HCT116 (cell line): ENCODE measurements around the gene TMC1. TPM values are rescaled to one million over a fixed set of nuclear protein-coding genes. Genes with fewer than 3 reads are reported as not detected.

ENCODE experiments used
- ATAC-seq: fragments of 200-7000 bp; cut with Tn5 transposase; 2 replicates; pipeline ENCODE4 v1.9.1; 2020; ENCODE audit warnings: mild to moderate bottlenecking, moderate library complexity
- BruUV-seq: library from RNA; stranded (reverse); fragments of 400-500 nt; replicated peaks from 2 replicates; lab custom pipeline; 2021; lab: Mats Ljungman, UMichigan
- CTCF ChIA-PET: fragments of 300-600 bp; sonication (Branson Sonifier 250); formaldehyde crosslinking; loops from one replicate; lab custom pipeline; 2021; ENCODE audit warnings: antibody characterized with exemption; lab: Charles Lee
- POLR2A ChIA-PET: fragments of 300-600, 350-600 bp; sonication (Branson Sonifier 250); formaldehyde crosslinking; loops from one replicate; lab custom pipeline; 2021; ENCODE audit warnings: antibody characterized with exemption; lab: Charles Lee
- RAD21 ChIA-PET, 2 experiments: fragments of 300-600 bp; sonication (Branson Sonifier 250); formaldehyde crosslinking; loops; one replicate each; lab custom pipeline; 2023; ENCODE audit warnings: low total read pairs in 2 of 2; ENCODE audit not compliant: uncharacterized antibody in 2 of 2, unreplicated experiment in 2 of 2, low non-redundant PET in 1 of 2; lab: Charles Lee
- DNase-seq: peaks from one replicate; pipeline ENCODE4 v3.0.0-alpha.2; 2010; ENCODE audit warnings: low read depth, low spot score
- H2AFZ ChIP-seq: fragments of 200-600 bp; shearing (Covaris generic), sonication (generic); 2 replicates; pipeline ENCODE4 v1.6.1; 2017; ENCODE audit warnings: low read depth, mixed run types, mixed read lengths, antibody characterized with exemption, low read length; ENCODE audit not compliant: poor library complexity, severe bottlenecking
- H3K27ac ChIP-seq: 2 replicates; pipeline ENCODE4 v1.5.1; 2012; ENCODE audit warnings: low read depth, low read length
- H3K27me3 ChIP-seq: fragments of 200-600 bp; sonication (generic); 2 replicates; pipeline ENCODE4 v1.6.1; 2016; ENCODE audit warnings: mixed run types, low read length, mixed read lengths; ENCODE audit not compliant: insufficient read depth
- H3K36me3 ChIP-seq, 2 experiments: fragments of 200-500 bp in 1 of 2; fragments of 200-600 bp in 1 of 2; sonication (Bioruptor generic) in 1 of 2; sonication (generic) in 1 of 2; 2 replicates each; pipeline versions ENCODE4 v1.5.1 to v1.6.1; 2014 to 2016; ENCODE audit warnings: low read length in 2 of 2, inconsistent platforms in 1 of 2, mixed read lengths in 1 of 2, mixed run types in 1 of 2; ENCODE audit not compliant: insufficient read depth in 2 of 2, control insufficient read depth in 1 of 2
- H3K4me1 ChIP-seq, 2 experiments: fragments of 200-600 bp in 1 of 2; sonication (generic) in 1 of 2; 2 replicates each; pipeline versions ENCODE4 v1.5.1 to v1.6.1; 2012 to 2017; ENCODE audit warnings: low read length in 2 of 2, inconsistent platforms in 1 of 2, mild to moderate bottlenecking in 1 of 2, mixed read lengths in 1 of 2, mixed run types in 1 of 2, moderate library complexity in 1 of 2; ENCODE audit not compliant: insufficient read depth in 2 of 2, control insufficient read depth in 1 of 2
- H3K4me2 ChIP-seq: fragments of 200-600 bp; sonication (generic); 2 replicates; pipeline ENCODE4 v1.6.1; 2017; ENCODE audit warnings: mixed run types, low read length, mixed read lengths
- H3K4me3 ChIP-seq, 2 experiments: fragments of 200-600 bp in 1 of 2; sonication (generic) in 1 of 2; replicated peaks in 1 of 2; 2 replicates each; pipeline ENCODE4 v1.5.1; 2011 to 2016; ENCODE audit warnings: low read length in 2 of 2, control low read depth in 1 of 2, low read depth in 1 of 2, mild to moderate bottlenecking in 1 of 2, mixed read lengths in 1 of 2, mixed run types in 1 of 2
- H3K79me2 ChIP-seq: fragments of 200-600 bp; sonication (generic); 2 replicates; pipeline ENCODE4 v1.6.1; 2017; ENCODE audit warnings: mild to moderate bottlenecking, mixed run types, low read length, moderate library complexity, mixed read lengths; ENCODE audit not compliant: insufficient read depth
- H3K9ac ChIP-seq: fragments of 200-600 bp; sonication (generic); 2 replicates; pipeline ENCODE4 v1.6.1; 2016; ENCODE audit warnings: low read length, mixed read lengths
- H3K9me2 ChIP-seq: fragments of 200-600 bp; sonication (generic), shearing (Covaris generic); 2 replicates; pipeline ENCODE4 v1.6.1; 2017; ENCODE audit warnings: mixed run types, mild to moderate bottlenecking, moderate library complexity; ENCODE audit not compliant: insufficient read depth
- H3K9me3 ChIP-seq, 2 experiments: fragments of 200-500 bp in 1 of 2; fragments of 200-600 bp in 1 of 2; sonication (Bioruptor generic) in 1 of 2; sonication (generic) in 1 of 2; 2 replicates each; pipeline ENCODE4 v1.6.1; 2014 to 2017; ENCODE audit warnings: low read length in 2 of 2, mixed read lengths in 2 of 2, inconsistent platforms in 1 of 2, low read depth in 1 of 2, mild to moderate bottlenecking in 1 of 2, mixed run types in 1 of 2, moderate library complexity in 1 of 2; ENCODE audit not compliant: control insufficient read depth in 1 of 2, insufficient read depth in 1 of 2
- H4K20me1 ChIP-seq: fragments of 200-600 bp; sonication (generic), shearing (Covaris generic); 2 replicates; pipeline ENCODE4 v1.6.1; 2017; ENCODE audit warnings: mixed run types, mild to moderate bottlenecking, moderate library complexity; ENCODE audit not compliant: insufficient read depth
- CBX3 ChIP-seq: IDR thresholded peaks from 2 replicates; pipeline ENCODE4 v1.6.1; 2012; ENCODE audit warnings: low read depth
- CEBPB ChIP-seq: IDR thresholded peaks from 2 replicates; pipeline ENCODE4 v1.6.1; 2012; ENCODE audit warnings: low read depth
- EGR1 ChIP-seq: IDR thresholded peaks from 2 replicates; pipeline ENCODE4 v1.6.1; 2012; ENCODE audit warnings: low read depth
- ELF1 ChIP-seq: IDR thresholded peaks from 2 replicates; pipeline ENCODE4 v1.6.1; 2012; ENCODE audit warnings: low read depth, borderline replicate concordance
- EZH2phosphoT487 ChIP-seq: fragments of 200-600 bp; IDR thresholded peaks from 2 replicates; pipeline ENCODE4 v1.6.1; 2018; ENCODE audit warnings: antibody characterized with exemption, borderline replicate concordance
- JUND ChIP-seq: IDR thresholded peaks from 2 replicates; pipeline ENCODE4 v1.6.1; 2012
- POLR2A ChIP-seq: IDR thresholded peaks from 2 replicates; pipeline ENCODE4 v1.7.0; 2011; ENCODE audit warnings: borderline replicate concordance; ENCODE audit not compliant: insufficient read depth, insufficient read length; ENCODE audit errors: extremely low read depth
- POLR2AphosphoS5 ChIP-seq: IDR thresholded peaks from 2 replicates; pipeline ENCODE4 v1.6.1; 2011; ENCODE audit warnings: mild to moderate bottlenecking, low read depth, low read length, moderate library complexity
- REST ChIP-seq: IDR thresholded peaks from 2 replicates; pipeline ENCODE4 v1.6.1; 2012; ENCODE audit warnings: low read depth
- SIN3A ChIP-seq: IDR thresholded peaks from 2 replicates; pipeline ENCODE4 v1.6.1; 2012; ENCODE audit warnings: low read depth
- SP1 ChIP-seq: IDR thresholded peaks from 2 replicates; pipeline ENCODE4 v1.6.1; 2012; ENCODE audit warnings: low read depth
- TCF7L2 ChIP-seq: IDR thresholded peaks from 2 replicates; pipeline ENCODE4 v1.7.0; 2011; ENCODE audit warnings: borderline replicate concordance, inconsistent platforms; ENCODE audit not compliant: insufficient read depth, insufficient read length; ENCODE audit errors: extremely low read depth
- YY1 ChIP-seq: IDR thresholded peaks from 2 replicates; pipeline ENCODE4 v1.6.1; 2011; ENCODE audit warnings: low read length, low read depth, moderate library complexity, mild to moderate bottlenecking; ENCODE audit not compliant: insufficient replicate concordance; ENCODE audit errors: extremely low read depth
- ZFX ChIP-seq: fragments of 450-650 bp; IDR thresholded peaks from 2 replicates; pipeline ENCODE4 v1.6.1; 2017
- ZNF274 ChIP-seq: fragments of 200-500 bp; sonication (Bioruptor generic); IDR thresholded peaks from 2 replicates; pipeline ENCODE4 v1.6.1; 2014; ENCODE audit warnings: mild to moderate bottlenecking, low read depth, low read length, inconsistent platforms
- intact Hi-C: fragments of 100-400 bp; cut with micrococcal nuclease; formaldehyde crosslinking; loops from 2 replicates; pipeline ENCODE4 v1.10.0; 2022
- total RNA-seq: library from RNA; stranded (reverse); gene quantifications from one replicate; pipeline ENCODE4 v1.2.1, GENCODE V29; 2021; ENCODE audit not compliant: unreplicated experiment
- TF ChIP-seq, protein P1 (sequence below): IDR thresholded peaks from 2 replicates; pipeline ENCODE4 v1.6.1; 2012
- TF ChIP-seq, protein P2 (sequence below): IDR thresholded peaks from 2 replicates; pipeline ENCODE4 v1.6.1; 2011; ENCODE audit warnings: mild to moderate bottlenecking, low read length, moderate library complexity; ENCODE audit not compliant: insufficient replicate concordance; ENCODE audit errors: extremely low read depth
- TF ChIP-seq, protein P3 (sequence below): IDR thresholded peaks from 2 replicates; pipeline ENCODE4 v1.6.1; 2012

TMC1 gene
- total RNA-seq, 1 experiment from 2014 or later: 0.57 TPM

DNA sequence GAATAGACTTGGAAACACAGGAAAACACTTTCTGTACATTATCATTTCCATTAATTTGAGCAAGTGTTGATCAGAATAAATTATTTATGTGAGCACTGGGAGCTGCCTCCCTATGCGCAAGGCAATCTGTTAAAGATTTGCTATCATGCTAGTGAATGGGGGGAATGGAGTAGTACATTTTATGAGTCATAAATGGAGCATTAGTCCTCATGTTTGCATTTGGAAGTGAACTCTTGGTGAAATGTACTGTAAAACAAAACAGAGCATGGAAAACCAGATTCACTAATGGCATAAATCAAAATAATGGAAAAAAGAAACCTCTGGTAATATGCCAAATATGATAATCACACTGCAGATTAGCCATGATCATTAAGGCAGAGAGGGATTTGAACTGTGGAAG lies 40.5 kb upstream of the TMC1 start:
- Histone ChIP-seq H3K4me1 (peaks cover 26 to 38% of the 10 kb centered on the region in 2 experiments), H3K79me2 (no peaks in the 10 kb centered on the region), H3K4me2 (no peak overlapping the region), H3K4me3 (no peak overlapping the region), H2AFZ (no peak overlapping the region), H4K20me1 (no peaks in the 10 kb centered on the region), H3K9me2 (no peaks in the 10 kb centered on the region), H3K27me3 (no peaks in the 10 kb centered on the region), H3K36me3 (no peaks in the 10 kb centered on the region), H3K9me3 (no peaks in the 10 kb centered on the region), H3K27ac (no peak overlapping the region), H3K9ac (no peak overlapping the region)
- BruUV-seq: no TSS peak
- RAD21 ChIA-PET: no interaction called here
- POLR2A ChIA-PET: no interaction called here
- TF ChIP-seq, protein P1, sequence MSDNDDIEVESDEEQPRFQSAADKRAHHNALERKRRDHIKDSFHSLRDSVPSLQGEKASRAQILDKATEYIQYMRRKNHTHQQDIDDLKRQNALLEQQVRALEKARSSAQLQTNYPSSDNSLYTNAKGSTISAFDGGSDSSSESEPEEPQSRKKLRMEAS: no peak
- TF ChIP-seq ZNF274 (no peak), ELF1 (no peak), POLR2A (no peak), EZH2phosphoT487 (no peak), CBX3 (no peak), JUND (no peak), SIN3A (no peak), REST (no peak), POLR2AphosphoS5 (no peak), CEBPB (no peak), TCF7L2 (no peak), SP1 (no peak), ZFX (no peak), YY1 (no peak), EGR1 (no peak)
- TF ChIP-seq, protein P2, sequence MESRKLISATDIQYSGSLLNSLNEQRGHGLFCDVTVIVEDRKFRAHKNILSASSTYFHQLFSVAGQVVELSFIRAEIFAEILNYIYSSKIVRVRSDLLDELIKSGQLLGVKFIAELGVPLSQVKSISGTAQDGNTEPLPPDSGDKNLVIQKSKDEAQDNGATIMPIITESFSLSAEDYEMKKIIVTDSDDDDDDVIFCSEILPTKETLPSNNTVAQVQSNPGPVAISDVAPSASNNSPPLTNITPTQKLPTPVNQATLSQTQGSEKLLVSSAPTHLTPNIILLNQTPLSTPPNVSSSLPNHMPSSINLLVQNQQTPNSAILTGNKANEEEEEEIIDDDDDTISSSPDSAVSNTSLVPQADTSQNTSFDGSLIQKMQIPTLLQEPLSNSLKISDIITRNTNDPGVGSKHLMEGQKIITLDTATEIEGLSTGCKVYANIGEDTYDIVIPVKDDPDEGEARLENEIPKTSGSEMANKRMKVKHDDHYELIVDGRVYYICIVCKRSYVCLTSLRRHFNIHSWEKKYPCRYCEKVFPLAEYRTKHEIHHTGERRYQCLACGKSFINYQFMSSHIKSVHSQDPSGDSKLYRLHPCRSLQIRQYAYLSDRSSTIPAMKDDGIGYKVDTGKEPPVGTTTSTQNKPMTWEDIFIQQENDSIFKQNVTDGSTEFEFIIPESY: no peak
- TF ChIP-seq, protein P3, sequence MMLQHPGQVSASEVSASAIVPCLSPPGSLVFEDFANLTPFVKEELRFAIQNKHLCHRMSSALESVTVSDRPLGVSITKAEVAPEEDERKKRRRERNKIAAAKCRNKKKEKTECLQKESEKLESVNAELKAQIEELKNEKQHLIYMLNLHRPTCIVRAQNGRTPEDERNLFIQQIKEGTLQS: no peak
- CTCF ChIA-PET: no interaction called here
- intact Hi-C loops: no loop called here
- DNase-seq: no peak
- no peak for ATAC-seq
